Panc1 (cell line): ENCODE data around the gene CDC45. TPM values are rescaled to one million over a fixed set of nuclear protein-coding genes. Genes with fewer than 3 reads are reported as not detected.

Experiments used
- ATAC-seq: fragments of 200-7000 bp; cut with Tn5 transposase; 2 replicates; pipeline ENCODE4 v1.9.1; 2020; ENCODE audit warnings: mild to moderate bottlenecking, moderate library complexity
- BruUV-seq: library from RNA; stranded (reverse); fragments of 400-500 nt; replicated peaks from 2 replicates; lab custom pipeline; 2021; lab: Mats Ljungman, UMichigan
- CTCF ChIA-PET: fragments of 300-600 bp; sonication (Branson Sonifier 250); formaldehyde crosslinking; loops from one replicate; lab custom pipeline; 2022; ENCODE audit warnings: antibody characterized with exemption; lab: Charles Lee
- POLR2A ChIA-PET: fragments of 300-600 bp; sonication (Branson Sonifier 250); formaldehyde crosslinking; loops from one replicate; lab custom pipeline; 2022; ENCODE audit warnings: antibody characterized with exemption; lab: Charles Lee
- DNase-seq: peaks from one replicate; pipeline ENCODE4 v3.0.0-alpha.2; 2010; ENCODE audit warnings: low read depth, low spot score
- H3K27ac ChIP-seq: 2 replicates; pipeline ENCODE4 v1.5.1; 2011; ENCODE audit warnings: mild to moderate bottlenecking, low read length, inconsistent platforms
- H3K27me3 ChIP-seq: fragments of 200-500 bp; sonication (Bioruptor generic); 2 replicates; pipeline ENCODE4 v1.6.0; 2014; ENCODE audit warnings: low read length, inconsistent platforms; ENCODE audit not compliant: control insufficient read depth, insufficient read depth
- H3K36me3 ChIP-seq: fragments of 200-500 bp; sonication (Bioruptor generic); 2 replicates; pipeline ENCODE4 v1.5.1; 2014; ENCODE audit warnings: inconsistent platforms, mild to moderate bottlenecking, low read length, moderate library complexity; ENCODE audit not compliant: control insufficient read depth, insufficient read depth
- H3K4me1 ChIP-seq: 2 replicates; pipeline ENCODE4 v1.5.1; 2011; ENCODE audit warnings: inconsistent platforms, mild to moderate bottlenecking, low read length, moderate library complexity; ENCODE audit not compliant: control insufficient read depth, insufficient read depth
- H3K4me3 ChIP-seq, 2 experiments: 2 replicates each; pipeline ENCODE4 v1.5.1; 2011 to 2012; ENCODE audit warnings: low read depth in 2 of 2, low read length in 2 of 2, mild to moderate bottlenecking in 2 of 2, inconsistent platforms in 1 of 2, moderate library complexity in 1 of 2
- H3K9me3 ChIP-seq: fragments of 200-500 bp; sonication (Bioruptor generic); 2 replicates; pipeline ENCODE4 v1.5.1; 2014; ENCODE audit warnings: low read depth, mild to moderate bottlenecking, inconsistent platforms, low read length, moderate library complexity; ENCODE audit not compliant: control insufficient read depth, insufficient read depth
- CTCF ChIP-seq: fragments of 450-650 bp; IDR thresholded peaks from 2 replicates; pipeline ENCODE4 v1.5.1; 2017; ENCODE audit warnings: mild to moderate bottlenecking
- POLR2AphosphoS5 ChIP-seq: IDR thresholded peaks from 2 replicates; pipeline ENCODE4 v1.6.1; 2012; ENCODE audit warnings: mild to moderate bottlenecking, low read depth, low read length, moderate library complexity
- REST ChIP-seq, 2 experiments: IDR thresholded peaks; 2 replicates each; pipeline ENCODE4 v1.6.1; 2011 to 2012; ENCODE audit warnings: low read depth in 2 of 2, control low read depth in 1 of 2, low read length in 1 of 2, mild to moderate bottlenecking in 1 of 2, moderate library complexity in 1 of 2; ENCODE audit not compliant: insufficient read depth in 1 of 2
- SIN3A ChIP-seq: IDR thresholded peaks from 2 replicates; pipeline ENCODE4 v1.6.1; 2012; ENCODE audit warnings: low read depth, mild to moderate bottlenecking, low read length, moderate library complexity, borderline replicate concordance; ENCODE audit not compliant: insufficient read depth
- TCF7L2 ChIP-seq: IDR thresholded peaks from 2 replicates; pipeline ENCODE4 v1.6.1; 2011; ENCODE audit warnings: mild to moderate bottlenecking, low read depth, low read length, inconsistent platforms
- in situ Hi-C: cut with HindIII; loops from 2 replicates; pipeline ENCODE4 v1.10.0; 2016; ENCODE audit warnings: low sequenced_read_pairs, low pct_unique_long_range_greater_than_20kb
- intact Hi-C: fragments of 100-400 bp; cut with micrococcal nuclease; formaldehyde crosslinking; loops from one replicate; pipeline ENCODE4 v1.10.0; 2022; ENCODE audit not compliant: unreplicated experiment
- total RNA-seq: library from RNA; stranded (reverse); gene quantifications from one replicate; pipeline ENCODE4 v1.2.1, GENCODE V29; 2021; ENCODE audit not compliant: unreplicated experiment

CDC45 gene
- total RNA-seq, 1 experiment from 2014 or later, result 26.1 TPM

GRCh38 chr22:19494001-19494560 lies 14.4 kb downstream of the CDC45 start:
- Histone ChIP-seq H3K27me3 (no peaks in the 10 kb centered on the region), H3K9me3 (no peaks in the 10 kb centered on the region), H3K4me1 (no peaks in the 10 kb centered on the region), H3K27ac (no peak overlapping the region), H3K4me3 (no peak overlapping the region), H3K36me3 (peaks cover 2% of the 10 kb centered on the region)
- DNase-seq, result no peak
- no peak for ATAC-seq
- in situ Hi-C loops, result no loop called here
- intact Hi-C loops, result no loop called here
- TF ChIP-seq CTCF, result no peak
- TF ChIP-seq TCF7L2, result no peak
- no peak for TF ChIP-seq POLR2AphosphoS5
- no peak for TF ChIP-seq REST (IDR thresholded peaks at IDR 0.05; ENCODE audit: insufficient read depth in 1 of 2, low read depth in 2 of 2, low read length in 1 of 2)
- no peak for TF ChIP-seq SIN3A
- ChIA-PET CTCF (no interaction called here), POLR2A (no interaction called here)
- BruUV-seq, result no TSS peak

- Histone ChIP-seq H3K4me1 (no peaks in the 10 kb centered on the region), H3K27ac (no peak overlapping the region), H3K9me3 (no peaks in the 10 kb centered on the region), H3K4me3 (no peak overlapping the region), H3K36me3 (peaks cover 2% of the 10 kb centered on the region), H3K27me3 (no peaks in the 10 kb centered on the region)
- no TSS peak for BruUV-seq
- ChIA-PET POLR2A (no interaction called here), CTCF (no interaction called here)
- TF ChIP-seq TCF7L2 (no peak), REST (IDR thresholded peaks at IDR 0.05; ENCODE audit: insufficient read depth in 1 of 2, low read depth in 2 of 2, low read length in 1 of 2) (no peak), POLR2AphosphoS5 (no peak), SIN3A (no peak), CTCF (no peak)
- ATAC-seq, result no peak
- in situ Hi-C loops, result no loop called here
- intact Hi-C loops, result loop anchor here (5.0 kb wide), 1 partner anchor 138 kb away; no protein-coding TSS in a partner anchor
- no peak for DNase-seq
Observed at GRCh38 chr22:19494676-19495173, 15.0 kb downstream of the CDC45 start.
